Measurements from ENCODE around the gene HSPA2. TPM values are rescaled to one million over a fixed set of nuclear protein-coding genes. Genes with fewer than 3 reads are reported as not detected.
A peak's percentile ranks its signal among the peaks of the same experiment; 100 is the strongest.

HSPA2 gene
- 100 to 1,000 TPM; 103 to 165 (median 138) TPM for total RNA-seq

- intact Hi-C loops (cut with DNase I; ENCODE audit: low total_unique reads), result no loop called here
- 5 to 6% methylated on average over 63 to 79 of the region's 79 CpGs for WGBS, 2 donors
- peak within 1 kb of the TSS; percentile 41 for H3K4me3 ChIP-seq (ENCODE audit: low read depth, poor library complexity, severe bottlenecking)
- DNase-seq (ENCODE audit: low spot score in 2 of 2), result peak; percentile 99 to 100
- TF ChIP-seq CTCF (IDR thresholded peaks at IDR 0.05) (peak in 1 of 3 donors; percentile 58), POLR2A (IDR thresholded peaks at IDR 0.05) (peak in 1 of 2 donors; percentile 90)
Measured at GRCh38 chr14:64540208-64541202, at the start of gene HSPA2. Gene HSPA2, plus strand, starts transcription at chr14:64540741. Its CDS starts 109 bp downstream, at chr14:64540850.

GRCh38 chr14:64491637-64492036, 48.9 kb upstream of the HSPA2 start:
- WGBS, 2 donors, result 82 to 86% methylated on average over 2 of the region's 2 CpGs
- intact Hi-C loops (cut with DNase I; ENCODE audit: low total_unique reads), result no loop called here
- no peak for DNase-seq (ENCODE audit: low spot score in 2 of 2)
- no peak overlapping the region for H3K4me3 ChIP-seq (ENCODE audit: low read depth, poor library complexity, severe bottlenecking)
- no peak for TF ChIP-seq CTCF (IDR thresholded peaks at IDR 0.05)
- no peak for TF ChIP-seq POLR2A (IDR thresholded peaks at IDR 0.05)

GRCh38 chr14:64493455-64493854, 47.1 kb upstream of the HSPA2 start:
- intact Hi-C loops (cut with DNase I; ENCODE audit: low total_unique reads), result no loop called here
- H3K4me3 ChIP-seq (ENCODE audit: low read depth, poor library complexity, severe bottlenecking), result no peak overlapping the region
- TF ChIP-seq CTCF (IDR thresholded peaks at IDR 0.05) (no peak), POLR2A (IDR thresholded peaks at IDR 0.05) (no peak)
- no peak for DNase-seq (ENCODE audit: low spot score in 2 of 2)
- 86 to 93% methylated on average over 3 of the region's 3 CpGs for WGBS, 2 donors

- no peak for TF ChIP-seq CTCF (IDR thresholded peaks at IDR 0.05)
- TF ChIP-seq POLR2A (IDR thresholded peaks at IDR 0.05), result no peak
- H3K4me3 ChIP-seq (ENCODE audit: low read depth, poor library complexity, severe bottlenecking), result no peak overlapping the region
- intact Hi-C loops (cut with DNase I; ENCODE audit: low total_unique reads), result no loop called here
- DNase-seq (ENCODE audit: low spot score in 2 of 2), result no peak
Measured at GRCh38 chr14:64495252-64495651, 45.3 kb upstream of the HSPA2 start.

GRCh38 chr14:64496764-64497163, 43.8 kb upstream of the HSPA2 start:
- no peak overlapping the region for H3K4me3 ChIP-seq (ENCODE audit: low read depth, poor library complexity, severe bottlenecking)
- no peak for DNase-seq (ENCODE audit: low spot score in 2 of 2)
- intact Hi-C loops (cut with DNase I; ENCODE audit: low total_unique reads), result no loop called here
- TF ChIP-seq CTCF (IDR thresholded peaks at IDR 0.05), result no peak
- TF ChIP-seq POLR2A (IDR thresholded peaks at IDR 0.05), result no peak
